Measurements from ENCODE around the gene METTL5.

METTL5 gene

GRCh38 chr2:169781249-169782013, 43.3 kb downstream of the METTL5 start:
- DNase-seq (ENCODE audit: low read depth) = no peak

- DNase-seq (ENCODE audit: low read depth) = no peak
Measured at GRCh38 chr2:169778446-169778845, 46.3 kb downstream of the METTL5 start.

- no peak for DNase-seq (ENCODE audit: low read depth)
Measured at GRCh38 chr2:169776252-169776761, 48.4 kb downstream of the METTL5 start.

DNA sequence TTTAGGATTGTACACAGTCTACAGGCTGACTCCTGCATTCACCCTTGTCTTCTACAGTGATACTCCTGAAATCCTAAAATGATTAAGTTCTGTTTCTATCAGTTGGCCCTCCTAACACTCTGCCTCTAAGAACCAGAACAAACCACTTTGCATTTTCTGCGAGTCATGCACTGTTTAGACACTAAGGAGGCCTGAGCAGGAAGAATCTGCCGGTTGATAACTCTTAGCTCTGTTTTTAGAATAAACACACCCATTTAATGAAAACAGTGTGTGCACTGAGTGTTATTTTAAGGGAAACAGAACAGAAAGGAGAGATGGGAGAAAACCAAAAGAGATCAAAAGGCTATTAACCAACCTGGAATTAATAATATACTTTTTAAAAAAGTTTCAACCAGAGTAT, 48.9 kb downstream of the METTL5 start:
- DNase-seq (ENCODE audit: low read depth) = no peak

DNA sequence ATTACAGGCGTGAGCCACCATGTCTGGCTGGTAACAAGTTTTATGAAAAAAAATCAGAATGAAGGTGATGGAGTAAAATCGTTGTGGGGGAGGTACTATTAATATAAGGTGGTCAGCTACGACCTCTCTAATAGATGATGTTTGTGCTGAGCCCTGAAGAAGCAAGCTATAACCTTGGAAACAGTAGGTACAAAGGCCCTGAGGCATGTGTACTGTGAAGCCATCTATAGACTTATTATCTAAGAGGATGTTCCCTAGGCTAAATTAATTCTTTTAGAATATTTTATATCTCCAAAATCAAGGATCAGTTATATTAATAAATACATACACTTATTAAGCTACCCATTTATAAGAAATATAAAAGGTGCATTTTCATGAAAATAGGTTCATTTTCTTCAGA, 49.4 kb downstream of the METTL5 start:
- DNase-seq (ENCODE audit: low read depth) = no peak

DNA sequence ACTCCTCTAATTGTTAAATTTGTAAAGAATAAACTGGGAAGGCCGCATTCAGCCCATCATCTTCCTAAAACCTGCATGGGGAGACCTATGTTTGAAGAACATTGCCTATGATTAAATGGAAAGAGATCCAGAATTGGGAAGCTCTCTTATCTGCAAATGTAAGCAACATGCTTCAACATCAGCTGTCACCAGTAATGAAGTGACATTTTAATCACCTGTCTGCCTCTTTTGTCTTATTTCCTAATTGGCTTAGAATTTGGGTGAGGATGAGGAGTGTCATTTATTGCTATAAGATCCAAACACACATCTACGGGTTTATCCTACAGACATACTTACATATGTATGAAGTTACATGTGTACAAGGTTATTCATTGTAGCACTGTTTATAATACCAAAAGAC, 52.1 kb downstream of the METTL5 start:
- no peak for DNase-seq (ENCODE audit: low read depth)

DNA sequence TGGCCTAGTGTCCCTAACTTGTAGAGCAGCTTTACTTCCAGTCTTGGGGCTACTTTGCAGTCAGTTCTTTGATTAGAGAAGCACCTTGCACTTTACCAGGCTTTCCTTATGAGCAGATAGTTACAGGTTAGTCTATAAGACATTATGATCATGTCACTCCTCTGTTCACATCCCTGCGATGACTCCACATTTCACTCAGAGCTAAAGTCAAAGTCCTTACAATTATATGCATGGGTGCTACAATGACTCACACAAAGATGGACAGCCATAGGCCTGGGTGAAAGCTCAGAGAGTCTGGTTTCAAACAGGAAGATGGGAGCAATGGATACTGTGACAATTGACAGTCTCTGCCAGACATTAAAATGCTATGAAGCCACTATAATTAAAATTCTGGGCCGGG, 53.1 kb downstream of the METTL5 start:
- no peak for DNase-seq (ENCODE audit: low read depth)

DNA sequence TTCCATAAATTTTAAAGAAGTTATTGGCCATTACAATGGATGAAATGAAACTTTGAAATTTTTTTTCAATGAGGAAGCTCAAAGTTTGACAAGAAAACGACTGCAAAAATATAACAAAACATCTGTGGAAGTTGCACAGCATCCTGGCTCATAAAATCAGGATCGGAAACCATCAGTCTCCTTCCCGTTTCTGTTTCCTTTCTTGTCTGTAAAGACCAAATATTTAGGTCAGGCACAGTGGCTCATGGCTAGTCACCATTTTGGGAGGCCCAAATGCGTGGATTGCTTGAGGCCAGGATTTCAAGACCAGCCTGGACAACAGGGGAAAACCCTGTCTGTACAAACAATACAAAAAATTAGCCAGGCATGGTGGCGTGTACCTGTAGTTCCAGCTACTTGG, 53.7 kb downstream of the METTL5 start:
- no peak for DNase-seq (ENCODE audit: low read depth)

DNA sequence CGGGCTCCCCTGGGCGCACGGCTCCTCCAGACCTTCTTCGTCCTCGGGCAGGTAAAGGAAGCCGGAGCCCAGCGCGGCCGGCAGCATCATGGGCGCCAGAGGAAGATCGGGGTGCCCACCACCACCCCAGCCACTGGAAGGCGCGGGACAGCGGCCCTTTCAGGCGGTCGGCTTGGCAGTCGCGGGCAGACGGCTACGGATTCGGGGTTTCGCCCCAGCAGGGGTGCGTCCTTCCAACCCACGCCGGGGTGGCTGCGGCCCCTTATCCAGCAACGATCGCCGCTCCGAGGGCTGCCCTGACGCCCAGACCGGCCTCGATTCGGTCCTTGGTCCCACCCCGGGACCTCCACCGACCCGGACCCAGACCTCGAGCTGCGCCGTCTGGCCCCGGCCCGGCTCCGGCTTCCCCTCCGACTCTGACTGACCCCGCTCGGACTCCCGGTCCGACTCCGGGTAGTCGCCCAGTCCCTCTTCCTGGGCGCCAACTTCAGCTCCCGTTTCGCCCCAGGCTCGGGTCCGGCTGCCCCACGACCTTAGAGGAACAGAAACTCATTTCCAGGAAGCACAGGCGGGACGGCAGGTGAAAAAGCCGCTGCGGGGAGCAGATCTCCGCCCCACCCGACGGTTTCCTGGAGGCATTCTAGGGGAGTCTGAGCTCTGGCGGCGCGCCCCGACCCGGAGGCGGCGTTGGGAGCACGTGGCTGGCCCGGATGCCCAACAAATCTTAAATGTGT, 56.3 kb downstream of the METTL5 start:
- no peak for DNase-seq (ENCODE audit: low read depth)

GRCh38 chr2:169767243-169767888, 57.3 kb downstream of the METTL5 start:
- DNase-seq (ENCODE audit: low read depth) = peak; percentile 35

GRCh38 chr2:169765523-169765922, 59.2 kb downstream of the METTL5 start:
- DNase-seq (ENCODE audit: low read depth) = no peak

DNA sequence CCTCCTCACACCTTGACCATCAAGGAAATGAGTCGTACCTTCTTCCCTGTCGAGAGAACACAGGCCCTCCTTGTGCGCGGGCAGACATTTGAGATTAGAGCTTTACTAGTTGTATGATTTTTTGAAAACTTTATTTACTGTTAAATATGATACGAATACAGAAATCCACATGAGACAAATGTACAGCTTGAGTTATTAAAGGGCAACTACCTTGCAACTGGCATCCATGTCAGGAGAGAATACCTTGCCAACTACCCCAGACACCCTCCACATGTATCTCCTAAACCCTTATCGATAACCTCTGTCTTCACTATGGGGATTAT, 62.8 kb downstream of the METTL5 start:
- DNase-seq (ENCODE audit: low read depth) = no peak

All from stimulated activated CD8-positive, alpha-beta memory T cell treated with anti-CD3 and anti-CD28 coated beads, Interleukin-12 subunit alpha, Interleukin-12 subunit beta, amount 100 ng/mL, for 1 hour (primary cell).